ENCODE measurements around the gene ADARB2.

- TF ChIP-seq, protein P1, sequence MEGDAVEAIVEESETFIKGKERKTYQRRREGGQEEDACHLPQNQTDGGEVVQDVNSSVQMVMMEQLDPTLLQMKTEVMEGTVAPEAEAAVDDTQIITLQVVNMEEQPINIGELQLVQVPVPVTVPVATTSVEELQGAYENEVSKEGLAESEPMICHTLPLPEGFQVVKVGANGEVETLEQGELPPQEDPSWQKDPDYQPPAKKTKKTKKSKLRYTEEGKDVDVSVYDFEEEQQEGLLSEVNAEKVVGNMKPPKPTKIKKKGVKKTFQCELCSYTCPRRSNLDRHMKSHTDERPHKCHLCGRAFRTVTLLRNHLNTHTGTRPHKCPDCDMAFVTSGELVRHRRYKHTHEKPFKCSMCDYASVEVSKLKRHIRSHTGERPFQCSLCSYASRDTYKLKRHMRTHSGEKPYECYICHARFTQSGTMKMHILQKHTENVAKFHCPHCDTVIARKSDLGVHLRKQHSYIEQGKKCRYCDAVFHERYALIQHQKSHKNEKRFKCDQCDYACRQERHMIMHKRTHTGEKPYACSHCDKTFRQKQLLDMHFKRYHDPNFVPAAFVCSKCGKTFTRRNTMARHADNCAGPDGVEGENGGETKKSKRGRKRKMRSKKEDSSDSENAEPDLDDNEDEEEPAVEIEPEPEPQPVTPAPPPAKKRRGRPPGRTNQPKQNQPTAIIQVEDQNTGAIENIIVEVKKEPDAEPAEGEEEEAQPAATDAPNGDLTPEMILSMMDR (conservative IDR thresholded peaks at IDR 0.05 in 1 of 2, IDR thresholded peaks at IDR 0.05 in 1 of 2; ENCODE audit: low read depth in 1 of 2, low read length in 2 of 2): no peak
- no peak for TF ChIP-seq EZH2 (IDR thresholded peaks at IDR 0.05; ENCODE audit: low read length, missing control alignments)
Measured at GRCh38 chr10:1404323-1405260, 332.7 kb downstream of the ADARB2 start.
